PC-3 (cell line): Measurements from ENCODE around the gene PAMR1. TPM values are rescaled to one million over a fixed set of nuclear protein-coding genes. Genes with fewer than 3 reads are reported as not detected.

Experiments used
- ATAC-seq: fragments of 200-7000 bp; cut with Tn5 transposase; 2 replicates; pipeline ENCODE4 v1.9.1; 2020; ENCODE audit warnings: mild to moderate bottlenecking, moderate library complexity
- BruUV-seq: library from RNA; stranded (reverse); fragments of 400-500 nt; replicated peaks from 2 replicates; lab custom pipeline; 2021; lab: Mats Ljungman, UMichigan
- CTCF ChIA-PET: fragments of 300-600 bp; sonication (Branson Sonifier 250); formaldehyde crosslinking; loops from one replicate; lab custom pipeline; 2022; ENCODE audit warnings: antibody characterized with exemption; lab: Charles Lee
- POLR2A ChIA-PET: fragments of 300-600 bp; sonication (Branson Sonifier 250); formaldehyde crosslinking; loops from one replicate; lab custom pipeline; 2022; ENCODE audit warnings: antibody characterized with exemption; ENCODE audit not compliant: unreplicated experiment; lab: Charles Lee
- DNase-seq: peaks from one replicate; pipeline ENCODE4 v3.0.0-alpha.2; 2015
- H2AFZ ChIP-seq: fragments of 300-600 bp; sonication (generic); 2 replicates; pipeline ENCODE4 v1.6.0; 2016; ENCODE audit warnings: antibody characterized with exemption, low read length
- H3F3A ChIP-seq: fragments of 300-600 bp; sonication (generic); one replicate; pipeline ENCODE4 v1.6.0; 2017; ENCODE audit warnings: antibody characterized with exemption, low read length, control low read depth, mild to moderate bottlenecking; ENCODE audit not compliant: unreplicated experiment
- H3K27ac ChIP-seq: fragments of 300-600 bp; sonication (generic); 2 replicates; pipeline ENCODE4 v1.5.1; 2016; ENCODE audit warnings: mild to moderate bottlenecking, low read length
- H3K27me3 ChIP-seq: fragments of 300-600 bp; sonication (generic); 2 replicates; pipeline ENCODE4 v1.6.1; 2016; ENCODE audit warnings: low read length, mixed read lengths
- H3K36me3 ChIP-seq: fragments of 300-600 bp; sonication (generic); 2 replicates; pipeline ENCODE4 v1.6.1; 2016; ENCODE audit warnings: low read depth, mixed run types, low read length, mixed read lengths
- H3K4me1 ChIP-seq: fragments of 300-600 bp; sonication (generic); 2 replicates; pipeline ENCODE4 v1.5.1; 2016; ENCODE audit warnings: low read length; ENCODE audit not compliant: insufficient read depth
- H3K4me2 ChIP-seq: fragments of 300-600 bp; sonication (generic); 2 replicates; pipeline ENCODE4 v1.6.0; 2016; ENCODE audit warnings: low read length
- H3K4me3 ChIP-seq: fragments of 300-600 bp; sonication (generic); 2 replicates; pipeline ENCODE4 v1.5.1; 2016; ENCODE audit warnings: mild to moderate bottlenecking, low read length, mixed read lengths
- H3K79me2 ChIP-seq: fragments of 300-600 bp; sonication (generic); 2 replicates; pipeline ENCODE4 v1.6.1; 2017; ENCODE audit warnings: low read length, mixed read lengths
- H3K9ac ChIP-seq: fragments of 300-600 bp; sonication (generic); 2 replicates; pipeline ENCODE4 v1.6.0; 2016; ENCODE audit warnings: mild to moderate bottlenecking, low read length
- H3K9me2 ChIP-seq: fragments of 300-600 bp; sonication (generic); replicated peaks from 2 replicates; pipeline ENCODE4 v1.6.1; 2016; ENCODE audit warnings: mixed run types, low read length, mixed read lengths
- H3K9me3 ChIP-seq: fragments of 300-600 bp; sonication (generic); 2 replicates; pipeline ENCODE4 v1.6.1; 2016; ENCODE audit warnings: low read length, mixed read lengths
- H4K20me1 ChIP-seq: fragments of 300-600 bp; sonication (generic); 2 replicates; pipeline ENCODE4 v1.6.1; 2016; ENCODE audit warnings: low read length, mixed read lengths
- EZH2 ChIP-seq: fragments of 300-600 bp; sonication (generic); IDR thresholded peaks from one replicate; pipeline ENCODE4 v1.6.1; 2017; ENCODE audit warnings: antibody characterized with exemption, mild to moderate bottlenecking, low read length; ENCODE audit not compliant: unreplicated experiment
- EZH2phosphoT487 ChIP-seq: fragments of 300-600 bp; sonication (generic); IDR thresholded peaks from 2 replicates; pipeline ENCODE4 v1.6.1; 2018; ENCODE audit warnings: mild to moderate bottlenecking, antibody characterized with exemption, low read length, borderline replicate concordance
- intact Hi-C: fragments of 100-400 bp; cut with micrococcal nuclease; formaldehyde crosslinking; loops from 2 replicates; pipeline ENCODE4 v1.9.0; 2023
- total RNA-seq: library from RNA; depleted of rRNA; stranded (reverse); fragments of >200 nt; gene quantifications from 2 replicates; pipeline ENCODE4 v1.2.3, GENCODE V29; 2014
- TF ChIP-seq, protein P1 (sequence below): fragments of 300-600 bp; sonication (generic); conservative IDR thresholded peaks from 2 replicates; pipeline ENCODE4 v1.5.1; 2017; ENCODE audit warnings: antibody characterized with exemption, low read depth, mild to moderate bottlenecking, low read length

The PAMR1 gene
- total RNA-seq, 1 experiment from 2014 or later: not detected

DNA sequence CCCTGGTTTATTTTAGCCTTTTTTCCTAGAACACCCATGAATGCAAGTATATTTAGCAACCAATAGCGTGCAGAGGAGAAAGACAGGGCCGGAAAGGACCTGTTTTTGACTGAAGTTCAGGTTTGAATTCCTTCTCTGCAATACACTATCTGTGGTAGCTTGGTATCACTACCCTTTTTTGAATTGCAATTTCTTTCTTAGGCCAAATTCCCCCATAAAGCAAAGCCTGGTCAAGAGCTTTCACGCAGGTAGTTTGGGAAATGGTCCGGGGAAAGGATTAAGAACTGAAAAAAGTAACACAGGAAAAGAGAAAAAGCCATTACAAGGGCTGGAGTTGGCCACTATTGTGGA, 38.8 kb upstream of the PAMR1 start:
- ChIA-PET POLR2A (no interaction called here), CTCF (no interaction called here)

DNA sequence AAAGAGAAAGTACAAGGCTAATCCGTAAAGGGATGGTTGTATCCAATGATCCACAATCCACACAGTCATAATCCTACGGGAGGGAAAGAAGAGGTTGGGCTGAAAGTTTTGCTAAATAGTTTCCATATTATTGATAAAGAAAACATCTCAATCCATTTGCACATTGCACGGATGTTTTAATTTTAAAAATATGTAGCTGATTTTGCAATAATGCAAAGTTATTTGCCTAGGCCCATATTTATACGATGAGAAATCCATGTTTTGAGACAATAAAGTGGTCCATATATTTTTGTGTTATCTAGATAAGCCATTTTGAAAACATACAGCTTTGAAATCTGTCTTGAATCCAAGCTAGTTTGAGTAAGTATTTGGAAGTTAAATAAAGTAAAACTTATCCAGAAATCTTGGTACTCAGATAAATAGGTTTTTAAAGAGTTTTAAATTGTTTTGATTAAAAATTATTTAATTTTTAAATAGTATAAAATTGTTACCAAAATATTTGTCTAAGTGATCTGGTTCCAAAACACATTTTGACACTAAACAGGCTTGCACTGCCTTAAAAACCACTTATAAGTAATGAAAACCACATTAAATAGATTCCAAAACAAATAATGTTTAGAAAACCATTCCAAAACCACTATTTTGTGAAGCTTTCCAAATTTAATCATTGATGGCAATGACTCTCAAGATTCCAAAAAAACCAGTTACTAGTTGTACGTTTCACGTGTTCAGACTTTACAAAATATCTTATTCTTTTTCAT, 38.2 kb upstream of the PAMR1 start:
- ATAC-seq (no peak), DNase-seq (no peak)
- Histone ChIP-seq H3K27ac (no peak overlapping the region), H3K9ac (no peak overlapping the region), H3K4me3 (no peak overlapping the region), H2AFZ (no peak overlapping the region), H3K9me2 (no peaks in the 10 kb centered on the region), H3K4me2 (no peak overlapping the region), H3K27me3 (no peaks in the 10 kb centered on the region), H3K79me2 (no peaks in the 10 kb centered on the region), H3K36me3 (no peaks in the 10 kb centered on the region), H3F3A (no peaks in the 10 kb centered on the region), H3K4me1 (peaks cover 4% of the 10 kb centered on the region; the same call in 1 of the 2 replicates), H3K9me3 (no peaks in the 10 kb centered on the region), H4K20me1 (no peaks in the 10 kb centered on the region)
- no TSS peak for BruUV-seq
- no peak for TF ChIP-seq EZH2phosphoT487
- TF ChIP-seq, protein P1, sequence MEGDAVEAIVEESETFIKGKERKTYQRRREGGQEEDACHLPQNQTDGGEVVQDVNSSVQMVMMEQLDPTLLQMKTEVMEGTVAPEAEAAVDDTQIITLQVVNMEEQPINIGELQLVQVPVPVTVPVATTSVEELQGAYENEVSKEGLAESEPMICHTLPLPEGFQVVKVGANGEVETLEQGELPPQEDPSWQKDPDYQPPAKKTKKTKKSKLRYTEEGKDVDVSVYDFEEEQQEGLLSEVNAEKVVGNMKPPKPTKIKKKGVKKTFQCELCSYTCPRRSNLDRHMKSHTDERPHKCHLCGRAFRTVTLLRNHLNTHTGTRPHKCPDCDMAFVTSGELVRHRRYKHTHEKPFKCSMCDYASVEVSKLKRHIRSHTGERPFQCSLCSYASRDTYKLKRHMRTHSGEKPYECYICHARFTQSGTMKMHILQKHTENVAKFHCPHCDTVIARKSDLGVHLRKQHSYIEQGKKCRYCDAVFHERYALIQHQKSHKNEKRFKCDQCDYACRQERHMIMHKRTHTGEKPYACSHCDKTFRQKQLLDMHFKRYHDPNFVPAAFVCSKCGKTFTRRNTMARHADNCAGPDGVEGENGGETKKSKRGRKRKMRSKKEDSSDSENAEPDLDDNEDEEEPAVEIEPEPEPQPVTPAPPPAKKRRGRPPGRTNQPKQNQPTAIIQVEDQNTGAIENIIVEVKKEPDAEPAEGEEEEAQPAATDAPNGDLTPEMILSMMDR: no peak
- no peak for TF ChIP-seq EZH2
- intact Hi-C loops: no loop called here
- POLR2A ChIA-PET: no interaction called here
- CTCF ChIA-PET: no interaction called here

More for the DNA sequence above, 38.8 kb upstream of the PAMR1 start:
- Histone ChIP-seq H3K4me3 (no peak overlapping the region), H3K4me1 (peaks cover 4% of the 10 kb centered on the region; the same call in 1 of the 2 replicates), H3K36me3 (no peaks in the 10 kb centered on the region), H3K27me3 (no peaks in the 10 kb centered on the region), H3K9ac (no peak overlapping the region), H3K79me2 (no peaks in the 10 kb centered on the region), H3K4me2 (no peak overlapping the region), H3K9me2 (no peaks in the 10 kb centered on the region), H3F3A (no peaks in the 10 kb centered on the region), H4K20me1 (no peaks in the 10 kb centered on the region), H3K27ac (no peak overlapping the region), H3K9me3 (no peaks in the 10 kb centered on the region), H2AFZ (no peak overlapping the region)
- DNase-seq: no peak
- ATAC-seq: no peak
- intact Hi-C loops: no loop called here
- no TSS peak for BruUV-seq
- TF ChIP-seq EZH2 (no peak), EZH2phosphoT487 (no peak)
- TF ChIP-seq, protein P1: no peak

DNA sequence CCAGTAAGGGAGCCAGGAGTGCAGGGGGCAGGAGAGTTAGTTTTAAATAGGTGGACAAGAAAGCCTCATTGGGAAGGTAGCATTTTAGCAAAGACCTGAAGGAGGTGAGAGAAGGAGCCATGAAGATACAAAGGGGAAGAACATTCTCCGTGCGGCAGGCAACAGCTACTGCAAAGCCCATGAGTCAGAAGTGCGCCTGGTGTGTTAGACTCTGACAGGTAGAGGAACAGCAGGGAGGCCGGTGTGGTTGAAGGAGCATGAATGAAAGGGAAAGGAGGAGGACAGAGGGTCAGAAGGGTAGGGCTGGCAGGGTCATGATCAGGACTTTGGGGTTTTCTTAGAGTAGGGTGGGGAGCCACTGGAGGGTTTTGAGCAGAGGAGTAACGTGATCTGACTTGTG, 34.5 kb upstream of the PAMR1 start:
- DNase-seq: no peak
- POLR2A ChIA-PET: no interaction called here
- Histone ChIP-seq H3K4me3 (no peak overlapping the region), H3K79me2 (no peaks in the 10 kb centered on the region), H3F3A (no peaks in the 10 kb centered on the region), H3K27me3 (no peaks in the 10 kb centered on the region), H3K4me1 (no peaks in the 10 kb centered on the region), H4K20me1 (no peaks in the 10 kb centered on the region), H2AFZ (no peak overlapping the region), H3K9ac (no peak overlapping the region), H3K27ac (no peak overlapping the region), H3K4me2 (no peak overlapping the region), H3K36me3 (no peaks in the 10 kb centered on the region), H3K9me3 (no peaks in the 10 kb centered on the region), H3K9me2 (no peaks in the 10 kb centered on the region)
- CTCF ChIA-PET: no interaction called here
- no peak for TF ChIP-seq EZH2
- TF ChIP-seq, protein P1: no peak
- TF ChIP-seq EZH2phosphoT487: no peak
- ATAC-seq: no peak
- BruUV-seq: no TSS peak
- intact Hi-C loops: no loop called here
